Type B pancreatic cell (in vitro differentiated cells): ENCODE measurements around the gene SRD5A1. TPM values are rescaled to one million over a fixed set of nuclear protein-coding genes. Genes with fewer than 3 reads are reported as not detected.
A peak's percentile ranks its signal among the peaks of the same experiment; 100 is the strongest.

Source experiments
- DNase-seq: peaks from one replicate; pipeline ENCODE4 v3.0.0; 2021; ENCODE audit warnings: mixed read lengths; ENCODE audit not compliant: unreplicated experiment; ENCODE audit errors: extremely low spot score
- H3K27ac Mint-ChIP-seq: 2 replicates; pipeline ENCODE4 v1.8.0; 2021; ENCODE audit warnings: mild to moderate bottlenecking, mixed read lengths
- H3K27me3 Mint-ChIP-seq: 2 replicates; pipeline ENCODE4 v1.8.0; 2021; ENCODE audit warnings: mixed read lengths
- H3K36me3 Mint-ChIP-seq: 2 replicates; pipeline ENCODE4 v1.8.0; 2021; ENCODE audit warnings: mixed read lengths
- H3K4me1 Mint-ChIP-seq: one replicate; pipeline ENCODE4 v1.8.0; 2021; ENCODE audit warnings: mixed read lengths; ENCODE audit not compliant: unreplicated experiment
- H3K4me3 Mint-ChIP-seq: 2 replicates; pipeline ENCODE4 v1.8.0; 2021; ENCODE audit warnings: mild to moderate bottlenecking, mixed read lengths
- H3K9me3 Mint-ChIP-seq: 2 replicates; pipeline ENCODE4 v1.8.0; 2021; ENCODE audit warnings: mixed read lengths
- CTCF ChIP-seq: fragments of 200-600 bp; sonication (generic); conservative IDR thresholded peaks from 2 replicates; pipeline ENCODE4 v1.5.0; 2021; ENCODE audit warnings: antibody characterized with exemption, mild to moderate bottlenecking
- total RNA-seq: library from RNA; stranded (reverse); gene quantifications from 2 replicates; pipeline ENCODE4 v1.2.1, GENCODE V29; 2021; ENCODE audit warnings: low replicate concordance

The SRD5A1 gene
- total RNA-seq, 1 donor from 2014 or later, result 23.1 TPM

GRCh38 chr5:6718718-6719117 is 85.5 kb downstream of the SRD5A1 start:
- H3K9me3 Mint-ChIP-seq, result no peaks in the 10 kb centered on the region
- no peaks in the 10 kb centered on the region for H3K27me3 Mint-ChIP-seq
- DNase-seq, result peak; percentile 37
- H3K27ac Mint-ChIP-seq, result no peak overlapping the region
- peaks cover 81% of the 10 kb centered on the region for H3K4me1 Mint-ChIP-seq
- H3K36me3 Mint-ChIP-seq, result peaks cover 4% of the 10 kb centered on the region
- no peak for TF ChIP-seq CTCF
- H3K4me3 Mint-ChIP-seq, result peak overlapping the region; percentile 49

DNA sequence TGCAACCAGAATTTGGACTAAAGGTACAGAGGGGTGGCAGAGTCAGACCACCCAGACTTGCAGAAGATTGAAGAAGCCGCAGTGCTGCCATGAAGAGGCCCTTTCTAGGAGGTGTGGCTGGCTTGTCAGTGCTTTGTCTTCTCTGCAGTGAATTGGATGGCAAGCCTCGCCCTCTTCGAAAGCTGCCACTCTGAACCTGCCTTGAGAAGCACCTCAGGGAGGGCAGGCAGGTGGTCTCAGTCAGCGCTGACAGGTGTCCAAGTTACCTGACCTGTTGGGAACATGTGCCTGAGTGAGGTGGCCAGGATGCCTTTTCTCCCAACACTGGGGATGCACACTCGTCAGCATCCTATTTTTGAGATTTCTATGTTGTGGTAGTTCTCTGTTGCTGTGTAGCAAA is 86.2 kb downstream of the SRD5A1 start:
- DNase-seq, result peak; percentile 55
- TF ChIP-seq CTCF, result no peak
- no peaks in the 10 kb centered on the region for H3K27me3 Mint-ChIP-seq
- H3K4me3 Mint-ChIP-seq, result no peak overlapping the region
- H3K36me3 Mint-ChIP-seq, result peaks cover 6% of the 10 kb centered on the region
- no peaks in the 10 kb centered on the region for H3K9me3 Mint-ChIP-seq
- H3K4me1 Mint-ChIP-seq, result peaks cover 88% of the 10 kb centered on the region
- H3K27ac Mint-ChIP-seq, result peak overlapping the region; percentile 21

DNA sequence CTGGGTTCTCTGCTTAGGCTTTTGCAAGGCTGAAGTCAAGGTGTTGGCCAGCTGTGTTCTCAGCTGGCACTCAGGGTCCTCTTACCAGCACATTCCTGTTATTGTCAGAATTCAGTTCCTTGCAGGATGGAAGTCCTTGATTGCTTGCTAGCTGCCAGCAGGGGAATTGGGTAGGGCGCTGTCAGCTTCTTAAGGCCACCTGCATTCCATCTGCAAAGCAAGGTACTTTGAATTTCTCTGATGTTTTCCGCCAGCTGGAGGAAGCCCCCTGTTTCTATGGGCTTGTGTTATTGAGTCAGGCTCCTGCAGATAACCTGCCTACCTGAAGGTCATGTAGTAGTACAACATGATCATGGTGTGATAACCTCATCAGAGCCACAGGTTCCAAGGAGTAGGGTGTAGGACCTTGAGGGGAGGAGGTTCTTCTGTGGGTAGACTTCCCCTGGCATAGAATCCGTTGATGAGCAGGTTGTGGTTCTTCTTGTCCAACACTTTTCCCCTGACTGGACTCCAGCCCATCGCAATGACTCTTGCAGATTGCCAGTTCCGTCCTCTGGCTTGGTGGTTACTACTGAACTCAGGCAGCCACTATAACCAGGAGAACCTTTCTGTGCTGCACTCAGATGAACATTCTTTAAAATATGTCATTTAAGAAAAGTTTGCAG is 86.8 kb downstream of the SRD5A1 start:
- Mint-ChIP-seq H3K36me3 (peaks cover 9% of the 10 kb centered on the region), H3K4me1 (peaks cover 90% of the 10 kb centered on the region), H3K9me3 (no peaks in the 10 kb centered on the region), H3K4me3 (peak overlapping the region; percentile 39), H3K27me3 (no peaks in the 10 kb centered on the region), H3K27ac (peak overlapping the region; percentile 21)
- no peak for TF ChIP-seq CTCF
- DNase-seq, result peak; percentile 39

GRCh38 chr5:6720561-6720921 is 87.3 kb downstream of the SRD5A1 start:
- no peak for TF ChIP-seq CTCF
- no peak for DNase-seq
- Mint-ChIP-seq H3K9me3 (no peaks in the 10 kb centered on the region), H3K4me1 (peaks cover 87% of the 10 kb centered on the region), H3K27me3 (no peaks in the 10 kb centered on the region), H3K4me3 (peak overlapping the region; percentile 39), H3K36me3 (peaks cover 9% of the 10 kb centered on the region), H3K27ac (no peak overlapping the region)

DNA sequence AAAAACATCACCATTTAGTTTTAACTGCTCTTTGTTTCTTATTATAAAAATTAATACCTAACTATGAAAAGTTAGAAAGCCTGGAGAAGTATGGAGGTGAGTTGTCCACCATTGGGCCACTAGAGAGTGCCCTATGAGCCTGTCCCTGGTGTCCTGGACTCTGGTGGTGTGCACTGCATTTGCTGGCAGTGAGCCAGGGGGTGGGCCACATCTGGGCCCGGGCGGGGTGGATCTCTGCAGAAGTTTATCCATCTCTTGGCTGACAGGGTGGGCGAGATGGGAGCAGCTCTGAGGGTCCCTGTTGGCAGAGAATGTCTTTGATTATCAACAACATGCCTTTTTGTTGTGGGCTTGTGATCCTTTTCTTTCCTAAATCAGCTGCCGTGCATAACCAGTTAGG is 88.2 kb downstream of the SRD5A1 start:
- Mint-ChIP-seq H3K36me3 (peaks cover 9% of the 10 kb centered on the region), H3K4me3 (peak overlapping the region; percentile 44), H3K27me3 (no peaks in the 10 kb centered on the region), H3K9me3 (no peaks in the 10 kb centered on the region), H3K27ac (peak overlapping the region; percentile 21), H3K4me1 (peaks cover 88% of the 10 kb centered on the region)
- peak; percentile 62 for DNase-seq
- no peak for TF ChIP-seq CTCF
